Fibroblast of villous mesenchyme (primary cell): ENCODE data around the gene CEP112. TPM values are rescaled to one million over a fixed set of nuclear protein-coding genes. Genes with fewer than 3 reads are reported as not detected.

Experiments used
- DNase-seq: peaks from one replicate; pipeline ENCODE4 v3.0.0-alpha.2; 2010; ENCODE audit warnings: low read depth
- H3K4me3 ChIP-seq: 2 replicates; pipeline ENCODE4 v1.5.1; 2011; ENCODE audit warnings: low read depth, mild to moderate bottlenecking, low read length
- CTCF ChIP-seq: IDR thresholded peaks from 2 replicates; pipeline ENCODE4 v1.5.1; 2012; ENCODE audit warnings: low read depth, mild to moderate bottlenecking, low read length; ENCODE audit not compliant: insufficient read depth
- total RNA-seq: library from RNA; depleted of rRNA; stranded (reverse); fragments of >200 nt; gene quantifications from 2 replicates; pipeline ENCODE4 v1.2.3, GENCODE V29; 2012

Gene CEP112
- total RNA-seq, 1 donor: 10.8 TPM

- H3K4me3 ChIP-seq: no peak overlapping the region
- peak; percentile 14 for DNase-seq
- TF ChIP-seq CTCF: no peak
These were observed 554.1 kb downstream of the CEP112 start for GRCh38 chr17:65637786-65638185.

- H3K4me3 ChIP-seq: no peak overlapping the region
- peak; percentile 18 for DNase-seq
- no peak for TF ChIP-seq CTCF
These were observed 557.4 kb downstream of the CEP112 start for GRCh38 chr17:65634533-65634932.

- peak; percentile 8 for DNase-seq
- no peak overlapping the region for H3K4me3 ChIP-seq
- no peak for TF ChIP-seq CTCF
These were observed 557.9 kb downstream of the CEP112 start for GRCh38 chr17:65633988-65634387.

GRCh38 chr17:65633146-65633881 lies 558.6 kb downstream of the CEP112 start:
- no peak overlapping the region for H3K4me3 ChIP-seq
- no peak for TF ChIP-seq CTCF

GRCh38 chr17:65630502-65630901 lies 561.4 kb downstream of the CEP112 start:
- DNase-seq: no peak
- TF ChIP-seq CTCF: no peak
- no peak overlapping the region for H3K4me3 ChIP-seq

More at GRCh38 chr17:65633146-65633881, 558.6 kb downstream of the CEP112 start:
- DNase-seq: no peak

- no peak for TF ChIP-seq CTCF
- DNase-seq: peak; percentile 68
- no peak overlapping the region for H3K4me3 ChIP-seq
These were observed 562.7 kb downstream of the CEP112 start for GRCh38 chr17:65629234-65629690.

- TF ChIP-seq CTCF: no peak
- no peak overlapping the region for H3K4me3 ChIP-seq
- no peak for DNase-seq
These were observed 563.3 kb downstream of the CEP112 start for GRCh38 chr17:65628644-65629036.
